H1 (cell line): ENCODE data around the gene PHGDH.

ENCODE experiments used
- CTCF ChIP-seq, 3 experiments: IDR thresholded peaks; 1 replicate in 2 of 3; 2 replicates in 1 of 3; pipeline versions ENCODE4 v1.5.1 to v1.6.1; 2011; ENCODE audit warnings: low read length in 3 of 3, mild to moderate bottlenecking in 3 of 3, inconsistent platforms in 2 of 3, low read depth in 1 of 3, moderate library complexity in 1 of 3; ENCODE audit not compliant: insufficient read depth in 1 of 3; ENCODE audit errors: control extremely low read depth in 1 of 3
- EGR1 ChIP-seq: IDR thresholded peaks from 2 replicates; pipeline ENCODE4 v1.6.1; 2011; ENCODE audit warnings: low read depth, low read length, borderline replicate concordance
- EP300 ChIP-seq, 2 experiments: IDR thresholded peaks; 1 replicate in 1 of 2; 2 replicates in 1 of 2; pipeline ENCODE4 v1.6.1; 2011 to 2012; ENCODE audit warnings: low read depth in 2 of 2, low read length in 2 of 2, mild to moderate bottlenecking in 2 of 2, borderline replicate concordance in 1 of 2, inconsistent platforms in 1 of 2, moderate library complexity in 1 of 2
- USF2 ChIP-seq: IDR thresholded peaks from 2 replicates; pipeline ENCODE4 v1.6.1; 2011; ENCODE audit warnings: low read length, improper control_type of control experiment

DNA sequence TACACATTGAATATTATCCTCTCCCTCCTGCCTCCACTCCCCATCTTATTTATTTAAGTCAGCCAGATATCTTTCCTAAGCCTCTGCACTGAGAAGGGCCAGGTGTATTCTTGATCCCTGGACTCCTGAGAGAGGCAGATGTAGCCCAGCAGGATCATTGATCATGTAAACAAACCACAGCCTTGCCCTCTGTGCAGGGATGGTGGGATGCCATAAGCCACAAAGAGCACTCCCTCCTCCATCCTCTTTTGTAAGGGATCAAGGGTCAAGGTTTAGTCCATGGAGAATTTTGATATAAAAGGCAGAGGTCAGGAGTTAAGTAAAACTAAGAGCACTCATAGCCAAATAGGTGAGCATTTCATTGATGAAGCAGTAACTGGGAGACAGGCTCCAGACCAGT lies 17.3 kb downstream of the PHGDH start:
- TF ChIP-seq CTCF (IDR thresholded peaks at IDR 0.05; ENCODE audit: control extremely low read depth in 1 of 3, insufficient read depth in 1 of 3, low read depth in 1 of 3, low read length in 3 of 3): no peak
- no peak for TF ChIP-seq EP300 (IDR thresholded peaks at IDR 0.05; ENCODE audit: borderline replicate concordance in 1 of 2, low read depth in 2 of 2, low read length in 2 of 2)
- TF ChIP-seq EGR1: no peak
- no peak for TF ChIP-seq USF2
